GM12801 (cell line): ENCODE measurements around the gene ATRN.

ENCODE experiments used
- CTCF ChIP-seq: IDR thresholded peaks from one replicate; pipeline ENCODE4 v1.5.1; 2011; ENCODE audit warnings: control low read depth; ENCODE audit not compliant: insufficient read length; ENCODE audit errors: extremely low read depth

ATRN gene

GRCh38 chr20:3658716-3659491 is 188.1 kb downstream of the ATRN start:
- TF ChIP-seq CTCF: no peak

GRCh38 chr20:3659492-3660261 is 188.9 kb downstream of the ATRN start:
- TF ChIP-seq CTCF: no peak

DNA sequence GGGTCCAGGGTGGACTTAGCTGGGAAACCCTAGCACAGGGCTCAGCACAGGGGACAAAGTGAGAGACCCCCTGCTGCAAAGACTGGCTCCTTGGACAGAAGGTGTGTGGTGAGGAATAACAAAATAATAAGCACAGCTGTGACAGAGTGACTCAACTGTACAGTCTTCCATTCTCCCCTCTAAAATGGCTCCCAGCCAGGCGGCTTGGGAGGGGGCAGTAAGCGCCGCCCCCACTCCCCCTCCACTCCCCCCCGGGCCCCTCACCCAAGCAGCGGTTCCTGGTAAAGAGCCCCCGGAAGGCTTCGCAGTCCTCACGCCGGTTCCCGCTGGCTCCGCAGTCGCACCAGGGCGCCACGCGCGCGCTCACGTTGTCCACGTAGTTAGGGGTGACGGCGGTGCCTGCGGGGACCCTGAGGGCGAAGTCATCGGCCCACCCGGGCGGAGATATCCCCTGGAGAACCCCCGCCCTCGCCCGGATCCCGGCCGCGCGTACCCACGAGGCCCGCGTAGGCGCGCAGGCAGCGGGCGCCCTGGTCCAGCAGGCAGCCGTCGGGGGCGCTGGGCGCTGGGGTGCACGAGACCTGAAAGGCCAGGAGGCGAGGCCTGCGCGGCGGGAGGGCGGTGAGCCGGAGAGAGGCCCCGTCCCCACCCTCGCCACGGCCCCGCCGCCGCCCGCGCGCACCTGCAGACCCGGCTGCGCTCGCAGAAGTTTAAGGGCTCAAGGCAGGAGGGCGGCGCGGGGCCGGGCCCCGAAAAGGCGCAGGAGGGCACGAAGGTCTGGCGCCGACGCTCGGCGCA is 189.6 kb downstream of the ATRN start:
- no peak for TF ChIP-seq CTCF

DNA sequence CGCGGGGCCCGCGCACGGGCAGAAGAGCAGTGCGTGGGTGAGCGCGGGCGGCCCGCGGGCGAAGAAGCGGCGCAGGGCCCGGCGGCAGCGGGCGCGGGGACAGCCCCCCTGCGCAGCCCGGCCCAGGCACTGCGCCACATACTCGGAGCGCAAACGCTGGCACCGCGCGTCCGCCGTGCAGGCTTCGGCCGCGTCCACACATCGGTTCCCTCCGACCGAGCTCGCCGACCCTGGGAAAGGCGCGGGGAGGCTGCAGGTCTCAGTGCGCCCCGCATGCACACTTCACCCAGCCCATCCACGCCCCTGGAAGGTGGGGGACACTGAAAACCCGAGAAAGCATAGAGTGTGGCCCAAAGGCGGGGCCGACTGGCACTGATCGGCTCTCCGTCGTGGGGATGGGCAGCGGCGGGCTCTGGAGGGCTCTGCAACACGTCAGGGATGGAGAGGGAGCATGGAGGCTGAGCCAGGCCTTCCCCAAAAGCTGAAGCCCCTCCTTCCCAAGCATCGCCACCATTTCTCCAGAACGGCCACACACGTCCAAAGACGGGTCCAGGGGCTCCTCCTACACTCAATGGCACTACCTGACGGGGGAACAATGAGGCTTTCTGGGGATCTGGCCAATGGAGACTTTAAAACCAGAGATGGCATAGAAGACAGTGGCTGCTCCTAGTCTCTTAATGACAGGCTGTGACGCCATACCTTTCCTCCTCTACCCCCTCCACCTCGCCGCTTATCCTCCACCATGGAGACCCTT is 190.4 kb downstream of the ATRN start:
- no peak for TF ChIP-seq CTCF

DNA sequence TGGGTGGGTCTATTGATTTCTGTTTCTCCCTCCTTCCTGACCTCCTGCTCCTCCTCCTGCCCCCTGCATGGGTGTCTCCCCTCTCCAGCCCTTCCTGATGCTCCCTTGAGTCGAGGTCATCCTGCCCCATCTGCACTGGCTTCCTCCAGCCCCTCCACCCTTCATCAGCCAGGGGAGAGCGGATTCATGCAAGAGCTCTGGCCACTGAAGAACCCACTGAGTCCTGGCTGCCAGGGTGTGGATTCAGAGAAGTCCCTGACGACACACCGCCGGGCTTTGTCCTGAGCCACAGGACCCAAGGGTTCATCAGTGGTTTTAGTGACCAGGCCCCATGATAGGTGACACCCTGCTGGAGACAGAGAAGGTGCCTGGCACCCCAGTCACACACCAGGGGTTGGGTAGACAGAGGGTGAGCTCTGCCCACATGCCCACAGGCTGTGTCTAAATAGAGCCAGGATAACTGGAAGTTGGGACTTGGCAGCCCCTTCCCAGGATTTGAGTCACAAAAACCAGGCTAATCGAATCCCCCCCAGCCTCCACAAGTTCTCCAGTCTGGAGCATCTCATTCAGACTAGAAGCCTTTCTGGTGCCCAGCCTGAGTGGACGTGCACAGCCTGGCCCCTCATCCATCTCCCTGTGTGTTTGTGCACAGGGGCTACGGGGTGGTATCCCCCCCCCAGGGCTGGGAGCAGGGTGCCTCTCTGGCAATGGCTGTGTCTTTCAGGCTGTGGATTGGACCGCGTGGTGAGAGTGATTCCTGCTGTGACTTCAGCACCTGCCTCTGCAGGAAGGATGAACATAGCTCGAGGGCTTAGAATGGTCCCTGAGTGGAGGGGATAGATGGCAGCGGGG is 191.2 kb downstream of the ATRN start:
- no peak for TF ChIP-seq CTCF

- no peak for TF ChIP-seq CTCF
These were observed 192.3 kb downstream of the ATRN start, which contains the start of gene GFRA4 for GRCh38 chr20:3663031-3663701. TSS of gene GFRA4 (minus strand) at chr20:3663399. CDS start at chr20:3663399, 0 bp downstream.
